A549 (cell line): ENCODE data around the gene NEURL2.

Experiments used
- BHLHE40 ChIP-seq: IDR thresholded peaks from 2 replicates; pipeline ENCODE4 v1.6.1; 2012; ENCODE audit warnings: low read depth, low read length, inconsistent platforms
- EP300 ChIP-seq, 2 experiments: fragments of >200 bp; sonication (Bioruptor Twin); formaldehyde crosslinking; IDR thresholded peaks; 2 replicates in 1 of 2; 3 replicates in 1 of 2; pipeline ENCODE4 v1.6.1; 2016 to 2017
- MAFK ChIP-seq: fragments of 450-650 bp; IDR thresholded peaks from 2 replicates; pipeline ENCODE4 v1.6.1; 2014; ENCODE audit not compliant: partially characterized antibody
- POLR2A ChIP-seq: IDR thresholded peaks from 2 replicates; pipeline ENCODE4 v1.6.1; 2012; ENCODE audit warnings: mild to moderate bottlenecking, low read length
- RAD21 ChIP-seq, 2 experiments: fragments of >200 bp in 1 of 2; sonication (Bioruptor Twin) in 1 of 2; formaldehyde crosslinking in 1 of 2; IDR thresholded peaks in 1 of 2; conservative IDR thresholded peaks in 1 of 2; 2 replicates in 1 of 2; 3 replicates in 1 of 2; pipeline ENCODE4 v1.6.1; 2012 to 2018; ENCODE audit warnings: inconsistent platforms in 1 of 2
- TP53 ChIP-seq: fragments of 250-450 bp; sonication (Bioruptor Pico); IDR thresholded peaks from 2 replicates; pipeline ENCODE4 v1.5.0; 2021; ENCODE audit warnings: mild to moderate bottlenecking, moderate library complexity
- TF ChIP-seq, protein P1 (sequence below): IDR thresholded peaks from 2 replicates; pipeline ENCODE4 v1.6.1; 2012
- TF ChIP-seq, protein P2 (sequence below): fragments of >200 bp; sonication (Bioruptor Twin); formaldehyde crosslinking; IDR thresholded peaks from 3 replicates; pipeline ENCODE4 v1.5.1; 2016

DNA sequence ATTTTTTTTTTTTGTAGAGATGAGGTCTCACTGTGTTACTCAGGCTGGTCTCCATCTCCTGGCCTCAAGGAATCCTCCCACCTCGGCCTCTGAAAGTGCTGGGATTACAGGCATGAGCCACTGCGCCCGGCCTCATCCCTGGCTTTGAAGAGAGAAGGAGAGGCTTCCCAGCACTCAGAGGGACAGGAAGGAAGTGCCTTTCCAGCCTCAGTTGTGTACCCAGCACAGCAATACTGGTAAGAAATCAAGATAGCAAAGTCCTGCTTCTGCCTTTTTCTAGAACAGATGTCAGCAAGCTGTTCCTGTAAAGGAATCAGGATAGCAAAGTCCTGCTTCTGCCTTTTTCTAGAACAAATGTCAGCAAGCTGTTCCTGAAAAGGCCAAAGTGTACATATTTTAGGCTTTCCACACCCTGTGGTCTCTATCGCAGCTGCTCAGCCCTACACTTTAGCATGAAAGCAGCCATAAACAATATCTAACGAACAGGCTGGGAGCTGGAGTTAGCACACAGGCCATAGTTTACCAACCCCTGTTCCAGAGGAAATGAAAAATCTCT lies 27.3 kb upstream of the NEURL2 start:
- TF ChIP-seq, protein P1, sequence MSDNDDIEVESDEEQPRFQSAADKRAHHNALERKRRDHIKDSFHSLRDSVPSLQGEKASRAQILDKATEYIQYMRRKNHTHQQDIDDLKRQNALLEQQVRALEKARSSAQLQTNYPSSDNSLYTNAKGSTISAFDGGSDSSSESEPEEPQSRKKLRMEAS, result no peak
- TF ChIP-seq, protein P2, sequence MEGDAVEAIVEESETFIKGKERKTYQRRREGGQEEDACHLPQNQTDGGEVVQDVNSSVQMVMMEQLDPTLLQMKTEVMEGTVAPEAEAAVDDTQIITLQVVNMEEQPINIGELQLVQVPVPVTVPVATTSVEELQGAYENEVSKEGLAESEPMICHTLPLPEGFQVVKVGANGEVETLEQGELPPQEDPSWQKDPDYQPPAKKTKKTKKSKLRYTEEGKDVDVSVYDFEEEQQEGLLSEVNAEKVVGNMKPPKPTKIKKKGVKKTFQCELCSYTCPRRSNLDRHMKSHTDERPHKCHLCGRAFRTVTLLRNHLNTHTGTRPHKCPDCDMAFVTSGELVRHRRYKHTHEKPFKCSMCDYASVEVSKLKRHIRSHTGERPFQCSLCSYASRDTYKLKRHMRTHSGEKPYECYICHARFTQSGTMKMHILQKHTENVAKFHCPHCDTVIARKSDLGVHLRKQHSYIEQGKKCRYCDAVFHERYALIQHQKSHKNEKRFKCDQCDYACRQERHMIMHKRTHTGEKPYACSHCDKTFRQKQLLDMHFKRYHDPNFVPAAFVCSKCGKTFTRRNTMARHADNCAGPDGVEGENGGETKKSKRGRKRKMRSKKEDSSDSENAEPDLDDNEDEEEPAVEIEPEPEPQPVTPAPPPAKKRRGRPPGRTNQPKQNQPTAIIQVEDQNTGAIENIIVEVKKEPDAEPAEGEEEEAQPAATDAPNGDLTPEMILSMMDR, result no peak
- TF ChIP-seq EP300 (IDR thresholded peaks at IDR 0.05) (no peak), RAD21 (conservative IDR thresholded peaks at IDR 0.05 in 1 of 2, IDR thresholded peaks at IDR 0.05 in 1 of 2) (no peak), MAFK (no peak), POLR2A (no peak), BHLHE40 (no peak), TP53 (CRISPR knock-in tag) (no peak)
